HS-5 (cell line): ENCODE data around the gene DAB2.

Experiments
- DNase-seq: peaks from one replicate; pipeline ENCODE4 v3.0.0-alpha.2; 2012; ENCODE audit warnings: low read depth

DAB2 gene

GRCh38 chr5:39447968-39448367, 23.2 kb upstream of the DAB2 start:
- DNase-seq, result no peak

- peak; percentile 71 for DNase-seq
Measured at GRCh38 chr5:39447059-39447458, 22.3 kb upstream of the DAB2 start.

DNA sequence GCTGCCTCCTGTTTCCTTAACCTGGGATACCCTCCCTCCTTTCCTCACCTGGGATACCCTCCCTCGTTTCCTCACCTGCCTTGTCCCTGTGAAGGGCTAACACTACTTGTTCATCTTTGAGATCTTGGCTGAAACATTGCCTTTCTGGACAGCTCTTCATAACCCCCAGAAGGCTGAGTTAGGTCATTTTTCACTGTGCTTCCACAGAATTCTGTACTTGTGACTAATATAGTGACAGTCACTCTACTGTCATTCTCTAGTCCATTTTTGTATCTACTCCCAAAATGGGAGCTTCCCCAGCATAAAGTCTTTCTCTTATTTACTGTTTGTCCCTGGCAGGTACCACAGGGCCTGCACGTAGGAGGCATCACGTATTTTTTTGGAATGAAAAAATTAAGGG, 21.5 kb upstream of the DAB2 start:
- DNase-seq, result no peak

- DNase-seq, result no peak
Measured at GRCh38 chr5:39443911-39444310, 19.1 kb upstream of the DAB2 start.

DNA sequence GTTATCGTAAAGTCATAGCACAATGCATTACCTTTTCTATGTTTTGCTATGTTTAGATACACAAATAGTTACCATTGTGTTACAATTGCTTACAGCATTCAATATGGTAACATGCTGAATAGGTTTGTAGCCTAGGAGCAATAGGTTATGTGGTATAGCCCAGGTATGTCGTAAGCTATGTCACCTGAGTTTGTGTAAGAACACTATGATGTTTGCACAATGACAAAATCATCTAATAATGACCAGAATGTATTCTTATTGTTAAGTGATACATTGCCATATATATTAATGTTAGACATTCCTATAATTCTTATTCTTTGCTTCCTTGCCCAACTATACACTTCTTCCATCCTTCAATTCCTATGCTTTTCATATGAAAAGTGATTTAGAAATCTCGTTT, 18.2 kb upstream of the DAB2 start:
- DNase-seq, result no peak

DNA sequence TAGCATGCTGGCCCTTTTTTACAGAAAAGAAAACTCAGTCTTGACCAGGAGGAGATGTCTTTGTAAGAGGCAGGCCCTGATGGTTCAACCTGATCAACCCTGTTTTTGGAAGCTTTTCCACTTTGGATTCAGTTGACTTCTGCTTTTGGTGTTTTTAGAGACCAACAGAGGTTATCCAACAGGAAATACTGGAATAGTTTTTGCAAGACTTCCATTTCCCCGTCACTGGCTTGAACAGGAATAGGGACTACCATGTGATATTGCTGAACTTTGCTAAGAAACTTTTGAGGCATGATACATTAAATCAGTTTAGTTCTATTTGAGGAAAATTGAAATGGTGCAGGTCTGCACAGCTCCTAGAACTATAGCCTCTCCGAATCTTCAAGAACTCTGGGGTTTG, 17.1 kb upstream of the DAB2 start:
- DNase-seq, result no peak

DNA sequence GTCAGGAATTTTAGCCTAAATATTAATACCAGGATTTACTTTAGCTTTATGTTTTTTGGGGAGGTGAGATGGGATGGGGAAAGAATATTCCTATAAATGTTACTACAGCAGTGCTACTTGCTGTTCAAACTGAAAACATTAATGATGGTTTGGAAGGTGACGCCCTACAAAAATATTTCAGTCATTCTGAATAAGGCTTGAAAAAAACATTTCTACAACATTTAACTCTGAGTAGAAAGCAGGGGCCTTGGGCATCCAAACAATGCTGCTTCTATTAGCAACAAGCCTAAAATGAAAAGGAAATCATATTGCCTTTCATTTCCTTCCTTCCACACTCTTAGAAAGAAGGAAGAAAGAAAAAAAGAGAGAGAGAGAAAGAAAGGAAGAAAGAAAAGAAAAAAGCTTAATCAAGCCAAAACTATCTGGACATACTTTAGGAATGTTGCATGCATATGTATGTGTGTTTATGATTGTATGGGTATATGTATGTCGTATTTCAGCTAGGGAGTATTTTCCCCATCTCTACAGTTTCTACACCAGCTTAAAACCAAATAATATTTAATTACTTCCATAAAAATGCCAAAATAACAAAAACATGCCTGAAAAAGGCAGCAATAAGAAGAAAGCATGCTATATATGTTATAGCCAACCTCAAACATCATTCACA, 16.3 kb upstream of the DAB2 start:
- no peak for DNase-seq

GRCh38 chr5:39440192-39440957, 15.6 kb upstream of the DAB2 start:
- DNase-seq, result no peak

- DNase-seq, result no peak
Measured at GRCh38 chr5:39439582-39440162, 14.9 kb upstream of the DAB2 start.

DNA sequence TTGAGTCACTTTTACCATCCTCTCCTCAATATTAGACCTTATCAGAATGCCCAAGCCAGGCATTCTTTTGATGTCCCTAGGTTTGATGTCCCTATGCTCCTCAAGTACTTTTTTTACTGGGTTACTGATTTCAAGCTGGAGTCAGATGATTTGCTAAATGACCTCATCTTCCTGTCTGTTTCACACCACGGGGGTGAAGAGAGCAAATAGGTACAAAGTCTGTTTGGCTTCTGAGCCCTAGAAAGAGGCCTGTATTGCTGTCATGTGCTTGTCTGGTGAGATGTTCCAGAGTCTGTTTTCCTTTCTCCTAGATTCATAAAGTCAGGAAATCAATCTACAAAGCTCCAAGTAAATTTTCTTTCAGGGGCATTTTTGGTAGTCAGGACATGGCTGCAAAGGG, 12.7 kb upstream of the DAB2 start:
- no peak for DNase-seq

- no peak for DNase-seq
Measured at GRCh38 chr5:39433848-39434247, 9.1 kb upstream of the DAB2 start.

- DNase-seq, result no peak
Measured at GRCh38 chr5:39432696-39433530, 8.1 kb upstream of the DAB2 start.

DNA sequence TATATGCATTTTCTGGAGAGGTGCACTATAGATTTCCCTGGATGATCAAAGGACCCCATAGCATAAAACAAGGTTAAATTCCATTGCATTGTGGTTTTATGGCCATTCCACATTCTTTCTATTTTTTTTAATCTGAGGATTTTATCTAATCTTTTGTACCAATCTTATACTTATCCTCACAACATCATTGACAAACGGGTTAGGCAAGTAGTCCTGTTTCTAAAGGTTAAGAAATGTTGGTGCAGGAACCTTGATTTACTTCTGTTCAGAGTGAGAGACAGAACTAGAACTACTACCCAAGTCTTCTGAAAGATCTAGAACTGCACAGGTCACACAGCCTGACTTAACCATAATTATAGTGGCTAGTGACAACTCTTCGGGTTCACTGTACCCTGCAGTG, 5.7 kb upstream of the DAB2 start:
- no peak for DNase-seq

- DNase-seq, result no peak
Measured at GRCh38 chr5:39428640-39429039, 3.9 kb upstream of the DAB2 start.

- DNase-seq, result no peak
Measured at GRCh38 chr5:39427633-39428032, 2.9 kb upstream of the DAB2 start.

- DNase-seq, result peak; percentile 36
Measured at GRCh38 chr5:39427229-39427628, 2.4 kb upstream of the DAB2 start.

DNA sequence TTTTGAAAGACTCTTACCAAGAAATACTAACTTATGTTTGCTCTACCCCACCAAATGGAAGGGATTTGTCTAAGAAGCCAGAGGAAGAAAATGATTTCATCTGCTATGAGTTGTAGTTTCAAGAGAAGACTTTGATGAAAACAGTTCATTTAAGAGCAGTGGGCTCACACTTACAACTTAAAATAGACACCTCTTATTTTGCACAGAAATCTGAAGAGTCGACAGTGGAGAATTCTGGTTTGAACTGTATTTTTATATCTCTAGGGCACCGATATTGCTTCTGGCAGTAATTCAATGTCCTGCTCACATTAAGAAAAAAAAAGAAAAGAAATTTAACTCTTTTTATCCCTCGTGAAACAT, 1.9 kb upstream of the DAB2 start:
- no peak for DNase-seq

DNA sequence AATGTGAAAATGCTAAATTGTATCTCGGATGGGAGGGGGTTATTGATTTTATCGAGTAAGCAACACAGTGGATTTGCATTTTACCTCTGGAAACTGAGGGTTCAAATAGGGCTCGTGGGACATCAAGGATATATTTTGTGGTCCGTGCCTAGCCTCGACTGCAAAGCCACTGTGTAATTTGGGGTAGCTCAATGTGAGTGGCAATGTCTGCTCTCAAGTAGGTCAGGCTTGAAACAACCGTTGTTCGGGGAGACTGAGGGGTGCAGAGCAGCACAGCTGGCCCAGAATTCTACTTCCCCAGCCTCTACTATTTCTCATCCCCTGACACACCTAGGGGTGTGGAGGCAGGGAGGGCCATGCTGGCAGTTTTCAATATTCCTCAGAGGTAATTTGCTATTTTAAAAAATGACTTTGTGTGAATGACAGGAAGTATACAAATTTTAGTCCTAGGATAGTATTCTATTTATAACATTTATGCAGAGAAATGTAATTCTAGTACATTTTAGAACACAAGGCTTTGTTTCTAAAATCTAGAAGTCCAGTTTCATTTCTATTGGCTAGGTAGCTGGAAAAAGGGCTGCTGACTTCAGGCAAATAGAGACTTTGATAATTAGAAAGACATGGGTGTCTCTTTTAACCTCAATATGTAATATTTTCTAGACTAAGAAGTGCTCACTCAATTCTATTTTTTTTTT, 1.4 kb upstream of the DAB2 start:
- no peak for DNase-seq

DNA sequence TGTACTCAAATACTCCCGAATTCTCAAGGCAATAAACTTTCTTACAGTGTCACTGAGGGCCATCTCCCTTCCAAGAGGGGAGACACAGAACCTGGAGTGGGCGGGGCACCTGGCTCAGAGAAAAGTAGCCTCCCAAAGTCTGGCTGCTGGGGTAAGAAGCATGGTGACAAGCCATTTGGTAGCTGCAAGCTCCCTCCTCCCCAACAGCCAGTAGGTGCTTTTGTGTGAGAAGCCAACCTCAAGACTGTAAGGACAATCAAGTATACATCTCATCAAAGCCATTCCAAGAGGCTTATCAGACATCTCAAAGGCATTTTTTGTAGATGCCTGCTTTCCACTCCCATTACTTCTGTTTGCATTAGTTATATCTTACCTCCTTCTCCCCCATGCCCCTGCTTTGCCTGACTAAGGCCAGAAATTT, 1.4 kb downstream of the DAB2 start:
- peak; percentile 45 for DNase-seq

DNA sequence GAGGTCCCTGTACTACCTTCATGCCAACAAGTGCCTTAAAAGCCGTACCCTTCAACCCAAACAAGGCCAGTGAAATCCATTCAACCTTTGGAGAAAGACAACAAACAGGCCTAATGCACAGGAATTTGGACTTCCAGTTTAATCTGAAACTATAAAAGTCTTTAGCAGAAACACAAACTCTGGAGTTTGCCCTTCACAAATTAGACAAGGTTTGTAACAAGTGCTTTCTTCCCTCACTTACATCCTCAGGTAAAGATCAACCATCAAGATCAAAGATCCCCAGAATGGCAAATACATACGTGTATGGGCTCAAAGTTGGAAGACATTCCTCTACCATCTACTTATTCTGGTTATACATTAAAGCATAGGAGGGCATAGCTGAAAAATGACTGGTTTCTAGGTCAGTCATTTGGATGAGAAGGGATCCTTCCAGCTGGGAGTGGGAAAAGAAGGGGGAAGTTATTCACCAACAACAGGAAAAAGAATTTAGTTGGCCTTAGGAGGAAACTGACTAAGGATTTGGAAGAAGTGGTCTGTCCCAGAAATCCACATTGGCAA, 2.0 kb downstream of the DAB2 start:
- DNase-seq, result no peak

DNA sequence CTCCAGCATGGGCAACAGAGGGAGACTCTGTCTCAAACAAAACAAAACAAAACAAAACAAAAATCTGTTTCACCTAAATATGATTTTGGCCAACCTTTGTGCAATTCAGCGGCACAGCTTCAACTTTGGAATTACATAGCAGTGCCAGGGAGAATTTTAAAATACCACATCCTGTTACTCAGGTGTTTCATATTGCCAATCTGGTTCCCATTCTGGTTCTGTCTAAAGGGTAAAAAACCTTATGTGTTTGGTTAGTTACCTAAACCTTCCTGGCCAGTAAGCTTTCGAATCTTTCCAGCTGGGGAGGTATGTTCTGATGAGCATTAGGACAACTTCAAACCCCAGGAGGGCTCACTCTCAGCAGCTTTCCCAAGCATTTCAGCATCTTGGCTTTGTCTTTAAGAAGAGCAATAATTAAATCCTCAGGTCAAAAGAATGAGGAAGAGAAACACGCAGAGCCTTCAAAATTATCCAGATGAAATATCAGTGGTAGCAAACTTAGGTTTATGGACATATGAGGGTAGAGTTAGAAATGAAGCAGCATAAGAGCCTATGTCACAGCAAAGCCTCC, 2.7 kb downstream of the DAB2 start:
- no peak for DNase-seq
